ENCODE data around the gene PDE6D.
A peak's percentile ranks its signal among the peaks of the same experiment; 100 is the strongest.

PDE6D gene

GRCh38 chr2:231720987-231721966 is 59.8 kb downstream of the PDE6D start:
- H3K27ac ChIP-seq (ENCODE audit: extremely low read depth, low read depth, low read length), result no peak overlapping the region
- H3K4me3 ChIP-seq (ENCODE audit: low read depth, low read length), result no peak overlapping the region
- H3K36me3 ChIP-seq (ENCODE audit: control insufficient read depth in 2 of 2, insufficient read depth in 1 of 2, low read length in 2 of 2), result no peaks in the 10 kb centered on the region
- no peak for TF ChIP-seq ZNF274 (IDR thresholded peaks at IDR 0.05; ENCODE audit: low read length)
- no peak for TF ChIP-seq ZNF274 (tag by site-specific recombination; IDR thresholded peaks at IDR 0.05; ENCODE audit: borderline replicate concordance)
- TF ChIP-seq PRDM6 (tag by site-specific recombination; IDR thresholded peaks at IDR 0.05), result no peak
- TF ChIP-seq WT1 (tag by site-specific recombination; IDR thresholded peaks at IDR 0.05), result no peak
- peak; percentile 9; the same call in 1 of the 2 replicates for TF ChIP-seq CTCF (tag by site-specific recombination; IDR thresholded peaks at IDR 0.05)
- 0 out of 2 replicates have a peak, but pooled peaks have one; percentile 40 for TF ChIP-seq ZNF600 (tag by site-specific recombination; IDR thresholded peaks at IDR 0.05)
- no peak for TF ChIP-seq ZNF280D (tag by site-specific recombination; IDR thresholded peaks at IDR 0.05)
- POLR2A ChIA-PET, result interaction anchor here (0.6 kb wide), 1 partner anchor 77 kb away, joined by 5 read pairs; no protein-coding TSS in a partner anchor
- no peaks in the 10 kb centered on the region for H3K9me3 ChIP-seq (ENCODE audit: control insufficient read depth, insufficient read depth, low read depth, low read length)
- CTCF ChIA-PET, result interaction anchor here (0.5 to 1.4 kb wide), 3 partner anchors 15 to 703 kb away, joined by 4 to 6 read pairs (median 6); no protein-coding TSS in a partner anchor
- H3K4me1 ChIP-seq (ENCODE audit: control insufficient read depth, insufficient read depth, low read length), result peaks cover 7% of the 10 kb centered on the region; the same call in 1 of the 2 replicates

GRCh38 chr2:231720292-231720986 is 60.6 kb downstream of the PDE6D start:
- TF ChIP-seq ZSCAN16 (tag by site-specific recombination; IDR thresholded peaks at IDR 0.05) (no peak), ZNF548 (tag by site-specific recombination; IDR thresholded peaks at IDR 0.05) (no peak), OSR2 (tag by site-specific recombination; IDR thresholded peaks at IDR 0.05) (peak; percentile 66; the same call in 1 of the 2 replicates), ZNF335 (tag by site-specific recombination; conservative IDR thresholded peaks at IDR 0.05) (no peak; the same call in 1 of the 2 replicates), PRDM10 (tag by site-specific recombination; IDR thresholded peaks at IDR 0.05) (peak; percentile 24), ZIC2 (tag by site-specific recombination; IDR thresholded peaks at IDR 0.05) (peak; percentile 42; the same call in 1 of the 2 replicates)
- Histone ChIP-seq H3K27ac (ENCODE audit: extremely low read depth, low read depth, low read length) (no peak overlapping the region), H3K9me3 (ENCODE audit: control insufficient read depth, insufficient read depth, low read depth, low read length) (no peaks in the 10 kb centered on the region), H3K36me3 (ENCODE audit: control insufficient read depth in 2 of 2, insufficient read depth in 1 of 2, low read length in 2 of 2) (peaks cover 0 to 5% of the 10 kb centered on the region in 2 experiments; a peak in 1 of 3 replicates), H3K4me3 (ENCODE audit: low read depth, low read length) (no peak overlapping the region), H3K4me1 (ENCODE audit: control insufficient read depth, insufficient read depth, low read length) (peaks cover 7% of the 10 kb centered on the region; the same call in 1 of the 2 replicates)
- POLR2A ChIA-PET, result interaction anchor here (0.6 kb wide), 1 partner anchor 78 kb away, joined by 5 read pairs; no protein-coding TSS in a partner anchor
- CTCF ChIA-PET, result interaction anchor here (1.4 kb wide), 1 partner anchor 43 kb away, joined by 6 read pairs; no protein-coding TSS in a partner anchor

Data from HEK293 (cell line).